ENCODE results near the gene PIK3CA. TPM values are rescaled to one million over a fixed set of nuclear protein-coding genes. Genes with fewer than 3 reads are reported as not detected.

The PIK3CA gene
- total RNA-seq, 1 donor from 2014 or later, result 24.5 TPM

- Histone ChIP-seq H3K4me1 (no peaks in the 10 kb centered on the region), H3K27ac (no peak overlapping the region), H3K79me2 (ENCODE audit: low read depth) (peaks cover 92% of the 10 kb centered on the region), H3K36me3 (no peaks in the 10 kb centered on the region), H3K4me2 (no peak overlapping the region), H4K20me1 (ENCODE audit: low read depth) (peaks cover 18% of the 10 kb centered on the region), H3K9me3 (ENCODE audit: low read depth) (no peaks in the 10 kb centered on the region), H3K27me3 (no peaks in the 10 kb centered on the region), H3K9ac (no peak overlapping the region), H3F3A (ENCODE audit: low read depth) (no peaks in the 10 kb centered on the region), H2AFZ (replicated peaks) (no peak overlapping the region), H3K4me3 (no peak overlapping the region)
- Mint-ChIP-seq H3K9me3 (no peaks in the 10 kb centered on the region), H3K27ac (no peak overlapping the region), H3K4me1 (peaks cover 4% of the 10 kb centered on the region), H3K4me3 (no peak overlapping the region), H3K27me3 (ENCODE audit: insufficient read depth, low read depth) (no peaks in the 10 kb centered on the region), H3K36me3 (no peaks in the 10 kb centered on the region)
- no peak for TF ChIP-seq EZH2phosphoT487 (IDR thresholded peaks at IDR 0.05)
- TF ChIP-seq, protein P1, sequence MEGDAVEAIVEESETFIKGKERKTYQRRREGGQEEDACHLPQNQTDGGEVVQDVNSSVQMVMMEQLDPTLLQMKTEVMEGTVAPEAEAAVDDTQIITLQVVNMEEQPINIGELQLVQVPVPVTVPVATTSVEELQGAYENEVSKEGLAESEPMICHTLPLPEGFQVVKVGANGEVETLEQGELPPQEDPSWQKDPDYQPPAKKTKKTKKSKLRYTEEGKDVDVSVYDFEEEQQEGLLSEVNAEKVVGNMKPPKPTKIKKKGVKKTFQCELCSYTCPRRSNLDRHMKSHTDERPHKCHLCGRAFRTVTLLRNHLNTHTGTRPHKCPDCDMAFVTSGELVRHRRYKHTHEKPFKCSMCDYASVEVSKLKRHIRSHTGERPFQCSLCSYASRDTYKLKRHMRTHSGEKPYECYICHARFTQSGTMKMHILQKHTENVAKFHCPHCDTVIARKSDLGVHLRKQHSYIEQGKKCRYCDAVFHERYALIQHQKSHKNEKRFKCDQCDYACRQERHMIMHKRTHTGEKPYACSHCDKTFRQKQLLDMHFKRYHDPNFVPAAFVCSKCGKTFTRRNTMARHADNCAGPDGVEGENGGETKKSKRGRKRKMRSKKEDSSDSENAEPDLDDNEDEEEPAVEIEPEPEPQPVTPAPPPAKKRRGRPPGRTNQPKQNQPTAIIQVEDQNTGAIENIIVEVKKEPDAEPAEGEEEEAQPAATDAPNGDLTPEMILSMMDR (IDR thresholded peaks at IDR 0.05), result no peak
- no peak for TF ChIP-seq EZH2 (IDR thresholded peaks at IDR 0.05)
- no peak for DNase-seq (ENCODE audit: low spot score)
Observed at GRCh38 chr3:179186426-179186825, 38.3 kb downstream of the PIK3CA start.

DNA sequence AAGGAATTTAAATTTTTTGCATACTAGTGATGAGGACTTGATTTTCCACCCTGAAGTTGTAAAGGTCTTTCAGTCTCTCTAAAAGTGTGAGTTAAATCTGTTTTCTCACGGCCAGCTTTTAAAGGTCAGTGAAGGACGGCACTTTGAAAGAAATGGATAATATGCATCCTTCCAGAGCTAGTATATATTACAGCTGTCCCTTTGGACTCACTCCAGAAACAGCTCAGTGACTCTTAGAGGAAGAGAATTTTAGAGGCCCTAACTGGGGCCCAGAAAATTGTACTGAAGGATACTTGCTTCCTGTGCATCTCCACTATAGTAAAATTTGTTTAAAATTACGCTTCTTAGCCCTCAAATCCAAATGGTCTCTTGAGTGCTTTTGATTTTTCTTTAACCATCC is 41.6 kb downstream of the PIK3CA start:
- H3K9me3 Mint-ChIP-seq, result no peaks in the 10 kb centered on the region
- Histone ChIP-seq H3K4me2 (no peak overlapping the region), H3K4me3 (no peak overlapping the region), H3K27ac (no peak overlapping the region), H3K9ac (no peak overlapping the region), H2AFZ (replicated peaks) (no peak overlapping the region), H3K36me3 (no peaks in the 10 kb centered on the region), H4K20me1 (ENCODE audit: low read depth) (peaks cover 6% of the 10 kb centered on the region), H3K27me3 (no peaks in the 10 kb centered on the region), H3F3A (ENCODE audit: low read depth) (no peaks in the 10 kb centered on the region), H3K79me2 (ENCODE audit: low read depth) (peaks cover 86% of the 10 kb centered on the region), H3K9me3 (ENCODE audit: low read depth) (no peaks in the 10 kb centered on the region), H3K4me1 (no peaks in the 10 kb centered on the region)
- no peaks in the 10 kb centered on the region for H3K27me3 Mint-ChIP-seq (ENCODE audit: insufficient read depth, low read depth)
- DNase-seq (ENCODE audit: low spot score), result no peak
- no peak for TF ChIP-seq EZH2phosphoT487 (IDR thresholded peaks at IDR 0.05)
- TF ChIP-seq, protein P1 (IDR thresholded peaks at IDR 0.05), result no peak
- TF ChIP-seq EZH2 (IDR thresholded peaks at IDR 0.05), result no peak
- no peaks in the 10 kb centered on the region for H3K4me1 Mint-ChIP-seq
- no peaks in the 10 kb centered on the region for H3K36me3 Mint-ChIP-seq
- no peak overlapping the region for H3K27ac Mint-ChIP-seq
- no peak overlapping the region for H3K4me3 Mint-ChIP-seq

DNA sequence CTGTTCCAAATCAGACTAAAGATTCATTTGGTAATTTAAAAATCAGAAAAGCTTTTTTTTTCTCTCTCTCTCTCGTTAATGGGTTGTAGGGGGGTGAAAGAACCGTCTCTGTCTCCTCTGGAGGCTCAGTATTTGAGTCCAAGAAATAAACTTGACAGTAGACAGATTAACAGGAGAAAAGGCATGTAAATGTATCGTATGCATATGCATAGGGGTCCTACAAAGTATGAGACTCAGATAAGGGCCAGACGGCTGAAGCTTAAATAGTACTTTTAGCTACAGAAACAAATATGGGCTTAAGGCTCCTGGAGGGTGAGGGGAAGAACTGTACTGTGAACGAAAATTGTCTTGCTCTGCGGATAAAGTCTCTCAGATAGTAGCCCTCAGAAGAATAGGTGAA is 42.4 kb downstream of the PIK3CA start:
- no peaks in the 10 kb centered on the region for H3K4me1 ChIP-seq
- no peak overlapping the region for H3K27ac ChIP-seq
- Mint-ChIP-seq H3K9me3 (no peaks in the 10 kb centered on the region), H3K27ac (no peak overlapping the region), H3K27me3 (ENCODE audit: insufficient read depth, low read depth) (no peaks in the 10 kb centered on the region), H3K36me3 (no peaks in the 10 kb centered on the region), H3K4me3 (no peak overlapping the region), H3K4me1 (no peaks in the 10 kb centered on the region)
- no peaks in the 10 kb centered on the region for H3K9me3 ChIP-seq (ENCODE audit: low read depth)
- H3K36me3 ChIP-seq, result no peaks in the 10 kb centered on the region
- no peak overlapping the region for H3K9ac ChIP-seq
- peaks cover 84% of the 10 kb centered on the region for H3K79me2 ChIP-seq (ENCODE audit: low read depth)
- peaks cover 3% of the 10 kb centered on the region for H4K20me1 ChIP-seq (ENCODE audit: low read depth)
- TF ChIP-seq EZH2phosphoT487 (IDR thresholded peaks at IDR 0.05) (no peak), EZH2 (IDR thresholded peaks at IDR 0.05) (no peak)
- TF ChIP-seq, protein P1 (IDR thresholded peaks at IDR 0.05), result no peak
- H3K4me3 ChIP-seq, result no peak overlapping the region
- H3K27me3 ChIP-seq, result no peaks in the 10 kb centered on the region
- no peak overlapping the region for H2AFZ ChIP-seq (replicated peaks)
- DNase-seq (ENCODE audit: low spot score), result no peak
- no peaks in the 10 kb centered on the region for H3F3A ChIP-seq (ENCODE audit: low read depth)
- no peak overlapping the region for H3K4me2 ChIP-seq
